Bronchial epithelial cell (primary cell): ENCODE measurements around the gene BABAM2. TPM values are rescaled to one million over a fixed set of nuclear protein-coding genes. Genes with fewer than 3 reads are reported as not detected.

ENCODE experiments used
- DNase-seq: peaks from one replicate; pipeline ENCODE4 v3.0.0-alpha.2; 2010; ENCODE audit warnings: low read depth
- FAIRE-seq: peaks from 2 replicates; lab custom pipeline; 2011; peaks lifted over from hg19 to GRCh38; lab: Jason Lieb, UNC
- H3K27me3 ChIP-seq: 2 replicates; pipeline ENCODE4 v1.5.1; 2011; ENCODE audit warnings: low read length; ENCODE audit not compliant: control insufficient read depth, insufficient read depth
- H3K36me3 ChIP-seq: 2 replicates; pipeline ENCODE4 v1.5.1; 2011; ENCODE audit warnings: low read length; ENCODE audit not compliant: control insufficient read depth, insufficient read depth
- H3K4me3 ChIP-seq: 2 replicates; pipeline ENCODE4 v1.5.1; 2011; ENCODE audit warnings: mild to moderate bottlenecking, low read depth, low read length, control low read depth
- total RNA-seq: library from RNA; depleted of rRNA; stranded (reverse); fragments of >200 nt; gene quantifications from 2 replicates; pipeline ENCODE4 v1.2.1, GENCODE V29; 2014
- TF ChIP-seq, protein P1 (sequence below): IDR thresholded peaks from 2 replicates; pipeline ENCODE4 v1.5.1; 2011; ENCODE audit warnings: mild to moderate bottlenecking, moderate library complexity, low read length, control low read depth, inconsistent platforms; ENCODE audit not compliant: insufficient read depth, severe bottlenecking

The BABAM2 gene
- total RNA-seq, 1 donor from 2014 or later, result 8.4 TPM

- peaks cover 3% of the 10 kb centered on the region for H3K36me3 ChIP-seq
- TF ChIP-seq, protein P1, sequence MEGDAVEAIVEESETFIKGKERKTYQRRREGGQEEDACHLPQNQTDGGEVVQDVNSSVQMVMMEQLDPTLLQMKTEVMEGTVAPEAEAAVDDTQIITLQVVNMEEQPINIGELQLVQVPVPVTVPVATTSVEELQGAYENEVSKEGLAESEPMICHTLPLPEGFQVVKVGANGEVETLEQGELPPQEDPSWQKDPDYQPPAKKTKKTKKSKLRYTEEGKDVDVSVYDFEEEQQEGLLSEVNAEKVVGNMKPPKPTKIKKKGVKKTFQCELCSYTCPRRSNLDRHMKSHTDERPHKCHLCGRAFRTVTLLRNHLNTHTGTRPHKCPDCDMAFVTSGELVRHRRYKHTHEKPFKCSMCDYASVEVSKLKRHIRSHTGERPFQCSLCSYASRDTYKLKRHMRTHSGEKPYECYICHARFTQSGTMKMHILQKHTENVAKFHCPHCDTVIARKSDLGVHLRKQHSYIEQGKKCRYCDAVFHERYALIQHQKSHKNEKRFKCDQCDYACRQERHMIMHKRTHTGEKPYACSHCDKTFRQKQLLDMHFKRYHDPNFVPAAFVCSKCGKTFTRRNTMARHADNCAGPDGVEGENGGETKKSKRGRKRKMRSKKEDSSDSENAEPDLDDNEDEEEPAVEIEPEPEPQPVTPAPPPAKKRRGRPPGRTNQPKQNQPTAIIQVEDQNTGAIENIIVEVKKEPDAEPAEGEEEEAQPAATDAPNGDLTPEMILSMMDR, result no peak
- no peak for DNase-seq
- no peak overlapping the region for H3K4me3 ChIP-seq
- no peak for FAIRE-seq
- no peaks in the 10 kb centered on the region for H3K27me3 ChIP-seq
Observed at GRCh38 chr2:27897717-27898116, 7.2 kb downstream of the BABAM2 start.

DNA sequence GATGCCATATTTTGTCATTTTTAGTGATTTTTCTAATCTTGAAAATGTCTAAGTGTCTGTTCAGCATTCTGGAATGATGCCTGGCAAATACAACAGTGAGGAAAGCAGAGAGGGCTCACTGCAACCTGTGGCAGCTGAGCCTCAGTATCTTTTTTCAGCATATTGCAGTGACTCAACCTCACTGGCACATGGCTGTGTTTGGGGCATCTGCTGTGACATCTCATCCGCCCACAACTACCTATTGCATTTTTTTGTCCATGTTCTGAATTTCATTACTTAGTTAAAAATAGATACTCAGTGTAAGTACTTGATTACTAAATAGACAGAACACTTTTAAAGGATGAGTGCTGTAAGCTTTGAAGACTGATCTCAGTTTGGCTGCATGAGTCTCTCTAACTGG, 10.7 kb downstream of the BABAM2 start:
- DNase-seq (no peak), FAIRE-seq (no peak)
- Histone ChIP-seq H3K36me3 (no peaks in the 10 kb centered on the region), H3K4me3 (no peak overlapping the region), H3K27me3 (no peaks in the 10 kb centered on the region)
- TF ChIP-seq, protein P1, result no peak

DNA sequence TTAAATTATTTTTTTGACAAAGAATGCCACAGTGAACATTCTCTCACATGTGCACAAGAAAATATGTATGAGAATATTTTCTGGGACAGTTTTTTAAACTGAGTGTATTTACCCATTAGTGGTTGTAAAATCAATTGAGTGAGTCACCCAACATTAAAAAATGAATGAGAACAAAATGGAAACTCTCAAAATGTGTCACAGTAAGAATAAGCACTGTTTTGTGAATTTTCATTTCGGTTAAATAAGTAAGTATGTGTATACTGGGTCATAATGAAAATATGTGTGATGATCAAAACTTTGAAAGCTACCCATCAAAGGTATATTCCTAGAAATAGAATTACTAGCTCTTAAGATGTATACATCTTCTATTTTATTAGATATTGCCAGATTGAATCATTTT, 11.6 kb downstream of the BABAM2 start:
- no peak overlapping the region for H3K4me3 ChIP-seq
- no peaks in the 10 kb centered on the region for H3K27me3 ChIP-seq
- TF ChIP-seq, protein P1, result no peak
- no peak for FAIRE-seq
- no peak for DNase-seq
- no peaks in the 10 kb centered on the region for H3K36me3 ChIP-seq

DNA sequence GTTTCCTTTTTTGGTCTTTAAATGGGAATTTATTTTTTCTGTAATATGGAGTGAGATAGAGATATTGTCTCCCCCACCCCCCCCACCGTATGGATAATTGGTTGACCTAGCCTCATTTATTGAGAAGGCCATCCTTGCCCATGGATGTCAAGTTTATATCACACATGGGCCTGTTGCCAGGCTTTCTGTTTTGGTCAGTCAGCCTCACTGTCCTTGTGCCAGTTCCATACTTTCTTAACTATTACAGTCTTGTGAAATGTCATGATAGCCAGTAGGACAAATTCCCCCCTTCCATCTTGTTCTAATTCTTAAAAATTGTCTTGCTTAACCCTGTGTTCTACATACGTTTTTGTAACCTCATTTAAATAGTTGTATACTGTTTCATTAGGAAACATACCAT, 12.5 kb downstream of the BABAM2 start:
- TF ChIP-seq, protein P1, result no peak
- no peak for FAIRE-seq

DNA sequence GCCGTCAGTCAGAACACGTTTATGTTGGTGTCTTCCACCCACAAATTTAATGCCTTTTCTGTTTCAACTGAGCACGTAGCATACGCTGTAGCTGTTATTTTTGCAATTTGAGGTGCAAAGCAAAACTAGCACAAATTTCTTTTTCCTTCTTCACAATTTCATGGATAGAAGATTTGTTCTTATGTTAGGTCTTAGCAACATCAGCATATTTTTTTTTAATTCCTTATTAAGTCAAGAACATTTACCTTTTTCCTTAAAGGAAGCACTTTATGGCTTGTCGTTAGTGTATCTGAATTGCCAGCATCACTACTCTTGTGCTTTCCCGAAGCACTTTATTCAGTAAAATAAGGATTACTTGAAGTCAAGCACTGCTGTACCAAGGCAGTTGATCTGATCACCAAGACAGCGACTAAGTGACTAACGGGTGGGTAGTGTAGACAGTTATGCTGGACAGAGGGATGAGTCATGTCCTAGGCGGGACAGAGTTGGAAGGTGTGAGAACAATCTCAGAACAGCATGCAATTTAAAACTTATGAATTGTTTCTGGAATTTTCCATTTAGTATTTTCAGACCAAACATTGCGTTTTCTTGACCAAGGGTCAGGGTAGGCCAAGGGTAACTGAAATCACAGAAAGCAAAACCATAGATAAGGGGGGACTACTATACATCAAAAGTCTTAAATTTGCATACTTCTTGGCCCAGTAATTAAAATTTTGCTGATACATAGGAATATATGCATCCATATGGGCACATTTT, 13.3 kb downstream of the BABAM2 start:
- FAIRE-seq (no peak), DNase-seq (peak; percentile 80)
- TF ChIP-seq, protein P1, result no peak
- H3K4me3 ChIP-seq, result no peak overlapping the region
- no peaks in the 10 kb centered on the region for H3K27me3 ChIP-seq
- H3K36me3 ChIP-seq, result no peaks in the 10 kb centered on the region

More for the DNA sequence above, 12.5 kb downstream of the BABAM2 start:
- no peak overlapping the region for H3K4me3 ChIP-seq
- H3K36me3 ChIP-seq, result no peaks in the 10 kb centered on the region
- no peak for DNase-seq
- H3K27me3 ChIP-seq, result no peaks in the 10 kb centered on the region

DNA sequence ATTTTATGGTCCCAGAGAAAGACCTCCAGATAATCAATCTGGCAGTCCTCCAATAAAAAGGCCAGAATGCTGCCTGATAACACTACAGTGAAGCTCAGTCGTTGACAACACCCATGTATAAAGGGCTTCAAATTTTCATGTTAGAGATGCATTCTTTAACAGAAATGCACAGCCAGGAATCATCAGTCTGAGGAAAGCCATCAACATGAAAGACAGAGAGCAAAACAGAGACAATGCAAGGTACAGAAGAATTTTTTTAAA, 13.8 kb downstream of the BABAM2 start:
- H3K27me3 ChIP-seq, result no peaks in the 10 kb centered on the region
- DNase-seq, result no peak
- no peak for FAIRE-seq
- H3K36me3 ChIP-seq, result no peaks in the 10 kb centered on the region
- TF ChIP-seq, protein P1, result no peak
- no peak overlapping the region for H3K4me3 ChIP-seq
